A549 (cell line): ENCODE measurements around the gene GTF2H4. TPM values are rescaled to one million over a fixed set of nuclear protein-coding genes. Genes with fewer than 3 reads are reported as not detected.
A peak's percentile ranks its signal among the peaks of the same experiment; 100 is the strongest.
"Not testable (repeated sequence)": the region's sequence is repeated elsewhere in the genome, so short reads cannot be mapped to it uniquely, and the experiment has no call there.

Experiments
- ATAC-seq, 2 experiments: fragments of 200-7000 bp in 1 of 2; fragments of >200 bp in 1 of 2; cut with Nextera tagmentation in 1 of 2; cut with Tn5 transposase in 1 of 2; 3 replicates each; pipeline versions ENCODE4 v1.8.0 to v1.9.1; 2018 to 2020; ENCODE audit warnings: mild to moderate bottlenecking in 1 of 2, moderate library complexity in 1 of 2
- CTCF ChIA-PET: fragments of 300-600 bp; sonication (Branson Sonifier 250); formaldehyde crosslinking; extraction: SDS; loops from one replicate; lab custom pipeline; 2021; ENCODE audit warnings: antibody characterized with exemption, inconsistent platforms; lab: Yijun Ruan, JAX
- POLR2A ChIA-PET: fragments of 350-600 bp; formaldehyde crosslinking; extraction: SDS; loops from one replicate; lab custom pipeline; 2021; ENCODE audit warnings: antibody characterized with exemption, inconsistent platforms; lab: Yijun Ruan, JAX
- DNase-seq, 2 experiments: peaks; one replicate each; pipeline versions ENCODE4 v3.0.0 to v3.0.0-alpha.2; 2011 to 2016; ENCODE audit warnings: low read depth in 1 of 2, low spot score in 1 of 2
- FAIRE-seq: peaks from 2 replicates; lab custom pipeline; 2011; peaks lifted over from hg19 to GRCh38; lab: Jason Lieb, UNC
- H3K27ac ChIP-seq, 2 experiments: fragments of >200 bp; sonication (Bioruptor Twin); formaldehyde crosslinking; 3 replicates each; pipeline ENCODE4 v1.5.1; 2016 to 2017
- H3K4me1 ChIP-seq: fragments of >200 bp; sonication (Bioruptor Twin); formaldehyde crosslinking; 3 replicates; pipeline ENCODE4 v1.6.1; 2016
- H3K4me2 ChIP-seq: fragments of >200 bp; sonication (Bioruptor Twin); formaldehyde crosslinking; 3 replicates; pipeline ENCODE4 v1.6.1; 2016
- H3K4me3 ChIP-seq: fragments of >200 bp; sonication (Bioruptor Twin); formaldehyde crosslinking; 3 replicates; pipeline ENCODE4 v1.5.1; 2016
- H3K9me3 ChIP-seq: fragments of >200 bp; sonication (Bioruptor Twin); formaldehyde crosslinking; 3 replicates; pipeline ENCODE4 v1.6.1; 2016
- BHLHE40 ChIP-seq: IDR thresholded peaks from 2 replicates; pipeline ENCODE4 v1.6.1; 2012; ENCODE audit warnings: low read depth, low read length, inconsistent platforms
- CBX2 ChIP-seq: fragments of 200-600 bp; sonication (generic); IDR thresholded peaks from 2 replicates; pipeline ENCODE4 v1.6.1; 2016; ENCODE audit warnings: low read depth, mild to moderate bottlenecking, borderline replicate concordance
- CHD2 ChIP-seq: fragments of 150-350 bp; IDR thresholded peaks from 2 replicates; pipeline ENCODE4 v1.6.1; 2014; ENCODE audit warnings: low read length; ENCODE audit not compliant: partially characterized antibody
- EP300 ChIP-seq, 2 experiments: fragments of >200 bp; sonication (Bioruptor Twin); formaldehyde crosslinking; IDR thresholded peaks; 2 replicates in 1 of 2; 3 replicates in 1 of 2; pipeline ENCODE4 v1.6.1; 2016 to 2017
- ESRRA ChIP-seq: fragments of 150-350 bp; IDR thresholded peaks from 2 replicates; pipeline ENCODE4 v1.6.1; 2014; ENCODE audit warnings: mild to moderate bottlenecking, low read length, borderline replicate concordance
- GATA3 ChIP-seq: IDR thresholded peaks from 2 replicates; pipeline ENCODE4 v1.6.1; 2012; ENCODE audit warnings: borderline replicate concordance
- HEYL ChIP-seq: fragments of 250-450 bp; sonication (Bioruptor Pico); IDR thresholded peaks from 2 replicates; pipeline ENCODE4 v1.8.0; 2021; ENCODE audit warnings: mild to moderate bottlenecking, moderate library complexity
- JUN ChIP-seq, 2 experiments: fragments of >200 bp; sonication (Bioruptor Twin); formaldehyde crosslinking; IDR thresholded peaks; 2 replicates in 1 of 2; 3 replicates in 1 of 2; pipeline ENCODE4 v1.6.1; 2016 to 2017
- JUNB ChIP-seq: fragments of >200 bp; sonication (Bioruptor Twin); formaldehyde crosslinking; IDR thresholded peaks from 2 replicates; pipeline ENCODE4 v1.6.1; 2016
- MAZ ChIP-seq: fragments of 150-350 bp; IDR thresholded peaks from 2 replicates; pipeline ENCODE4 v1.6.1; 2014; ENCODE audit warnings: antibody characterized with exemption, low read depth, low read length, borderline replicate concordance
- NFE2L2 ChIP-seq: fragments of 150-350 bp; conservative IDR thresholded peaks from 2 replicates; pipeline ENCODE4 v1.6.1; 2014; ENCODE audit warnings: low read length
- NR3C1 ChIP-seq: fragments of >200 bp; sonication (Bioruptor Twin); formaldehyde crosslinking; IDR thresholded peaks from 3 replicates; pipeline ENCODE4 v1.6.1; 2017
- POLR2AphosphoS2 ChIP-seq: conservative IDR thresholded peaks from 2 replicates; pipeline ENCODE4 v1.6.1; 2012; ENCODE audit warnings: low read length, improper control_type of control experiment, inconsistent platforms
- RCOR1 ChIP-seq: fragments of 150-350 bp; IDR thresholded peaks from 2 replicates; pipeline ENCODE4 v1.6.1; 2014; ENCODE audit warnings: antibody characterized with exemption, low read length, low read depth
- SMC3 ChIP-seq: fragments of >200 bp; sonication (Bioruptor Twin); formaldehyde crosslinking; IDR thresholded peaks from 3 replicates; pipeline ENCODE4 v1.6.1; 2018; ENCODE audit warnings: inconsistent platforms
- TFCP2L1 ChIP-seq: fragments of 250-450 bp; sonication (Bioruptor Pico); IDR thresholded peaks from 2 replicates; pipeline ENCODE4 v1.5.0; 2021; ENCODE audit warnings: mild to moderate bottlenecking
- TP53 ChIP-seq: fragments of 250-450 bp; sonication (Bioruptor Pico); IDR thresholded peaks from 2 replicates; pipeline ENCODE4 v1.5.0; 2021; ENCODE audit warnings: mild to moderate bottlenecking, moderate library complexity
- WGBS: methylation state at CpG from one replicate; pipeline ENCODE4 v1.1.6; 2017; ENCODE audit errors: missing lambda C conversion rate; 5-methylcytosine and 5-hydroxymethylcytosine counted together
- polyA plus RNA-seq, 4 experiments: library from polyadenylated mRNA; depleted of rRNA in 3 of 4; stranded (reverse); fragments of >200 nt; fragmentation: RNase III in 1 of 4; extraction: RNeasy Plus Mini Kit Qiagen cat#74134 plus additional on column Dnase treatment in 1 of 4; gene quantifications; 2 replicates in 3 of 4; 3 replicates in 1 of 4; pipeline ENCODE4 v1.2.3, GENCODE V29; 2011 to 2017
- TF ChIP-seq, protein P1 (sequence below): fragments of 450-650 bp; IDR thresholded peaks from 2 replicates; pipeline ENCODE4 v1.6.1; 2014; ENCODE audit warnings: antibody characterized with exemption
- TF ChIP-seq, protein P2 (sequence below): fragments of >200 bp; sonication (Bioruptor Twin); formaldehyde crosslinking; IDR thresholded peaks from 2 replicates; pipeline ENCODE4 v1.6.1; 2016

The GTF2H4 gene
- polyA plus RNA-seq, 2 of the 4 experiments (the other 2 are of a cell fraction), result 19.7 to 24.1 TPM

DNA sequence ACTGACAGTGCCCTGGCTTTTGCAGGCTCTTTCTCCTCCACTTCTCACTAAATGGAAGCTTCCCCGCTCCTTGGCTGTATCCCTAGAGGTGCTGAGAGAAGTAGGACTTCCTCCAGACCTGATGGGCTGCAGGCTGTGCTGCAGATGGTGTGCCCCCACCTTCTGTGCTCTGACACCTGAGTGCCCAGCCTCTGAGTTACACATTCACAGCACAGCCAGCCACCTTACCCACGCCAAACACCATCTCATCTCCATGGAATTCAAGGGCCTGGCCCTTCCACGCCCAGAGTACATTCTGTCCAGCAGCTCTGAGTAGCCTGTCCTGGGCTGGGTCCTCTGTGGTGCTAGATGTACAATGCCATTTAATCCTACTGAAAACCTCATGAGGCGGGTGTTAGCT lies 18.6 kb downstream of the GTF2H4 start:
- H3K27ac ChIP-seq, result peak overlapping the region in 1 of 2 experiments; percentile 66; a peak in 1 of 6 replicates
- peak in 1 of 2 experiments; percentile 30 for DNase-seq
- H3K4me1 ChIP-seq, result peaks cover 11% of the 10 kb centered on the region; the same call in 1 of the 3 replicates
- ATAC-seq, result peak; percentile 42 to 65; a peak in 4 of 6 replicates
- peak overlapping the region; percentile 10; the same call in 1 of the 3 replicates for H3K4me2 ChIP-seq
- POLR2A ChIA-PET, result no interaction called here
- TF ChIP-seq, protein P1, sequence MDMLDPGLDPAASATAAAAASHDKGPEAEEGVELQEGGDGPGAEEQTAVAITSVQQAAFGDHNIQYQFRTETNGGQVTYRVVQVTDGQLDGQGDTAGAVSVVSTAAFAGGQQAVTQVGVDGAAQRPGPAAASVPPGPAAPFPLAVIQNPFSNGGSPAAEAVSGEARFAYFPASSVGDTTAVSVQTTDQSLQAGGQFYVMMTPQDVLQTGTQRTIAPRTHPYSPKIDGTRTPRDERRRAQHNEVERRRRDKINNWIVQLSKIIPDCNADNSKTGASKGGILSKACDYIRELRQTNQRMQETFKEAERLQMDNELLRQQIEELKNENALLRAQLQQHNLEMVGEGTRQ, result no peak
- TF ChIP-seq, protein P2, sequence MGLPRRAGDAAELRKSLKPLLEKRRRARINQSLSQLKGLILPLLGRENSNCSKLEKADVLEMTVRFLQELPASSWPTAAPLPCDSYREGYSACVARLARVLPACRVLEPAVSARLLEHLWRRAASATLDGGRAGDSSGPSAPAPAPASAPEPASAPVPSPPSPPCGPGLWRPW, result no peak
- TF ChIP-seq EP300 (IDR thresholded peaks at IDR 0.05) (no peak), ESRRA (no peak), RCOR1 (no peak), MAZ (no peak), TP53 (no peak), HEYL (CRISPR knock-in tag) (no peak), SMC3 (no peak), NFE2L2 (no peak), CBX2 (no peak), JUN (IDR thresholded peaks at IDR 0.05) (no peak), JUNB (no peak), TFCP2L1 (no peak), POLR2AphosphoS2 (no peak), CHD2 (no peak), GATA3 (no peak), NR3C1 (no peak)
- H3K9me3 ChIP-seq, result peaks cover 13% of the 10 kb centered on the region
- CTCF ChIA-PET, result interaction anchor here (0.6 to 7.0 kb wide), 6 partner anchors 11 to 176 kb away, joined by 3 to 51 read pairs (median 4); partner anchors contain the start of gene VARS2
- 60% methylated on average over 4 of the region's 4 CpGs for WGBS
- no peak overlapping the region for H3K4me3 ChIP-seq
- FAIRE-seq, result no peak

DNA sequence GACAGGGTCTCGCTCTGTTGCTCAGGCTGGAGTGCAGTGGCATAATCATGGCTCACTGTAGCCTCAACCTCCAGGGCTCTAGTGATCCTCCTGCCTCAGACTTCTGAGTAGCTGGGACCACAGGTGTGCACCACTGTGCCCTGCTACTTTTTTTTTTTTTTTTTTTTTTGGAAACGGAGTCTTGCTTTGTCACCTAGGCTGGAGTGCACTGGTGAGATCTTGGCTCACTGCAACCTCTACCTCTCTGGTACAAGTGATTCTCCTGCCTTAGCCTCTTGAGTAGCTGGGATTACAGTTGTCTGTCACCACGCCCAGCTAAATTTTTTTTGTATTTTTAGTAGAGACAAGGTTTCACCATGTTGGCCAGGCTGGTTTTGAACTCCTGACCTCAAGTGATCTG lies 19.1 kb downstream of the GTF2H4 start:
- H3K4me3 ChIP-seq, H3K4me2 ChIP-seq, FAIRE-seq, ATAC-seq, DNase-seq, POLR2A ChIA-PET: not testable (repeated sequence)
- WGBS, result 87% methylated on average over 3 of the region's 3 CpGs
- peak overlapping the region in 1 of 2 experiments; percentile 66; a peak in 1 of 6 replicates for H3K27ac ChIP-seq
- peaks cover 14% of the 10 kb centered on the region for H3K4me1 ChIP-seq
- peaks cover 13% of the 10 kb centered on the region for H3K9me3 ChIP-seq
- CTCF ChIA-PET, result interaction anchor here (0.6 to 7.0 kb wide), 7 partner anchors 12 to 354 kb away, joined by 3 to 51 read pairs (median 3); partner anchors contain the start of gene VARS2

DNA sequence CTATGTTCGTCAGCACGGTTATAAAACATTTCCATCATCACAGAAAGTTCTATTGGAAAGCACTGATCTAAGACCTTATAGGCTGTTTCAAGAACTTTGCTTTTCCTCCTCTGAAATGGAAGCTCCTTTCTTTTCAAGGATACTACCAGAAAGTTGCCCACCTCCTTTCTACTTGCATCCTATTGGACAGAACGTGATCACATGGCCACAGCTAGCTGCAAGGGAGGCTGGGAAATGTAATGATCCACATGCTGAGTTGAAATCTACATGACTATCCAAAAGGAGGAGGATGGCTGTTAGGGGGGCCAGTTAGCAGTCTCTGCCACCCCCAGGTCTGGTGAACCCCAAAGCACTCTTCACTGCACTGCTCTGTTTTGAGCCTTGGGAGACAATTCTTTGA lies 20.7 kb downstream of the GTF2H4 start:
- Histone ChIP-seq H3K4me3 (no peak overlapping the region), H3K27ac (no peak overlapping the region; a peak in 1 of 6 replicates), H3K4me1 (peaks cover 22% of the 10 kb centered on the region), H3K9me3 (peaks cover 13% of the 10 kb centered on the region), H3K4me2 (no peak overlapping the region)
- FAIRE-seq (no peak), ATAC-seq (no peak), DNase-seq (peak in 1 of 2 experiments; percentile 35)
- ChIA-PET CTCF (interaction anchor here (0.6 to 7.0 kb wide), 4 partner anchors 9 to 140 kb away, joined by 3 to 51 read pairs (median 8); partner anchors contain the start of gene VARS2), POLR2A (no interaction called here)
- no peak for TF ChIP-seq BHLHE40
- TF ChIP-seq, protein P1, result peak; percentile 32; the same call in 1 of the 2 replicates
- 87% methylated on average over 3 of the region's 3 CpGs for WGBS

DNA sequence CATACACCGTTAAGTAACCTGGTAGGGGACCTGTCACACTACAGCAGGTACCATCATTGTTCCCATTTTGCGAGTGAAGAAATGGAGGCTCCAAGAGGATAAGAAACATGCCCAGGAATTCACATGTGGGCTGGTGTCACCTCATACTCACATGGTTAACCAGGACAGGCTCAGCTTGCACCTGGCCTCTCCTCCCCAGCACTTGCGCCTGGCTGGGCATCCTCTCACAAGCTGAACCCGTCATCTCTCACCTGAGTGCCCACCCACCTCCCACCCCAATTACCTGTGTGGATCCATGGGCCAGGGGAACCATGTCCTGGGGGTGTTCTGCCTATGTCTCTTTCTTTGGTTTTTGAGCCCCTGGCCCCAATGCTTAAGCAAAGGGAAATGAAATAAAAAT lies 22.5 kb downstream of the GTF2H4 start:
- DNase-seq (no peak), ATAC-seq (no peak), FAIRE-seq (no peak)
- 82% methylated on average over 4 of the region's 4 CpGs for WGBS
- H3K4me1 ChIP-seq, result peaks cover 22% of the 10 kb centered on the region
- H3K27ac ChIP-seq, result no peak overlapping the region
- ChIA-PET CTCF (interaction anchor here (1.2 to 7.0 kb wide), 5 partner anchors 10 to 149 kb away, joined by 3 to 51 read pairs (median 8); partner anchors contain the start of gene VARS2), POLR2A (no interaction called here)
- peaks cover 13% of the 10 kb centered on the region for H3K9me3 ChIP-seq
- TF ChIP-seq, protein P1, result no peak
- H3K4me3 ChIP-seq, result no peak overlapping the region
- H3K4me2 ChIP-seq, result no peak overlapping the region
